HG03103 (cell line): Measurements from ENCODE around the gene CST6.

Experiments used
- ATAC-seq: cut with Tn5 transposase; IDR thresholded peaks from one replicate; pipeline ENCODE4 v1.9.1; 2021; ENCODE audit warnings: low read depth; ENCODE audit not compliant: unreplicated experiment

CST6 gene, protein sequence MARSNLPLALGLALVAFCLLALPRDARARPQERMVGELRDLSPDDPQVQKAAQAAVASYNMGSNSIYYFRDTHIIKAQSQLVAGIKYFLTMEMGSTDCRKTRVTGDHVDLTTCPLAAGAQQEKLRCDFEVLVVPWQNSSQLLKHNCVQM

DNA sequence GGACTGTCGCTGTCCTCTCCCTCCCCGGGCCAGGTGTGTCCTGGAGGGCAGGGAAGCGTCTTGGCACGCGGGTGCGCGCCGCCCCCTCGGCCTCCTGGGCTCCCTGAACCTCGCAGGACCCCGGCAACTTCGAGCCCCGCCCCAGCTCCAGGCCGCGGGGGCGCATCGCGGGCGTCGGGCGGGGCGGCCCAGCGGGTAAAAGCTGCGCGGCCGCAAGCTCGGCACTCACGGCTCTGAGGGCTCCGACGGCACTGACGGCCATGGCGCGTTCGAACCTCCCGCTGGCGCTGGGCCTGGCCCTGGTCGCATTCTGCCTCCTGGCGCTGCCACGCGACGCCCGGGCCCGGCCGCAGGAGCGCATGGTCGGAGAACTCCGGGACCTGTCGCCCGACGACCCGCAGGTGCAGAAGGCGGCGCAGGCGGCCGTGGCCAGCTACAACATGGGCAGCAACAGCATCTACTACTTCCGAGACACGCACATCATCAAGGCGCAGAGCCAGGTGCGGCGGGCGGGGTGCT, at the start of gene CST6:
Gene CST6, plus strand, starts transcription at position 224 of the 519 bp plus-strand sequence. Its CDS starts 37 bp downstream, at position 261.
- no peak for ATAC-seq

- ATAC-seq, result no peak
These were observed 49.7 kb upstream of the CST6 start for GRCh38 chr11:65962141-65962564.

GRCh38 chr11:65964906-65965305, 46.9 kb upstream of the CST6 start:
- no peak for ATAC-seq

DNA sequence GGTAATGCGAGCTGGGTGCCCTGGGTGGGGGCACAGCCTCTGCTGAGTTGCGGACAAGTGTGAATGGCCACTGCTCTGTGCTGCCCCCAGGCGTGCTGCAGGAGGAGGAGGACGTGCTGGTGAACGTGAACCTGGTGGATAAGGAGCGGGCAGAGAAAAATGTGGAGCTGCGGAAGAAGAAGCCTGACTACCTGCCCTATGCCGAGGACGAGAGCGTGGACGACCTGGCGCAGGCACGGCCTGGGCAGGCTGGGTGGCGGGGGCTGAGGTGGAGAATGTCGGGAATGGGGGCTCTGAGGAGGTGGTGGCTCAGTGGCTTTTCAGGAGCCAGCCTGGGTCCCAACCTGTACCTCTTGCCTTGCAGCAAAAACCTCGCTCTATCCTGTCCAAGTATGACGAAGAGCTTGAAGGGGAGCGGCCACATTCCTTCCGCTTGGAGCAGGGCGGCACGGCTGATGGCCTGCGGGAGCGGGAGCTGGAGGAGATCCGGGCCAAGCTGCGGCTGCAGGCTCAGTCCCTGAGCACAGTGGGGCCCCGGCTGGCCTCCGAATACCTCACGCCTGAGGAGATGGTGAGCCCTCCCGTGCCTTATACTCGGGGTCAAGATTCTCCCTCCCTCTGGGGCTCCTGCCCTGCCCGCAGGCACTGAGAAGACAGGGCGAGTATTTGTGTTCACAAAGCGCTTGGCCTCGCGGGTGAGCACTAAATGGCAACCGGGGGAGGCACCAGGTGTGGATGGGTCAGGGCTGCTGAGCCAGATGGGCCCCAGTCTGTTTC, 45.6 kb upstream of the CST6 start:
- no peak for ATAC-seq

- ATAC-seq, result no peak
These were observed 44.4 kb upstream of the CST6 start for GRCh38 chr11:65967329-65967934.

- no peak for ATAC-seq
These were observed 43.0 kb upstream of the CST6 start for GRCh38 chr11:65968600-65969482.

DNA sequence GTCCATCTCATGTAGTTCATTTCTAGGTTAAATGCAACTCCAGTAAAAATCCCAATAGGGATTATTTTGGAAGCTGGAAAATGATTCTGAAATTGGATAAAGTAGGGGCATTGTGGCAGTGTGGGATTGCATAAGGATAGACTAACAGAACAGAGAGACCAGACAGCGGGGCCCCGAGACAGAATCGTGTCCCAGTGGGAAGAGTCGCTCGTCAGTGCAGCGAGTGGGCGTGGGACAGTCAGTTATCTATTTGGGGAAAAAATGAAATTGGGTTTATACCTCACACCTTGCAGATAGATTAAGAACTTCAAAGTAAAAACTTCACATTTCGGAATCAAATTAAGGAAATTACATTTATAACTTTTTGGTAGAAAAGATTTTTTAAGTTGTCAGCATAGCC, 39.7 kb upstream of the CST6 start:
- ATAC-seq, result no peak

DNA sequence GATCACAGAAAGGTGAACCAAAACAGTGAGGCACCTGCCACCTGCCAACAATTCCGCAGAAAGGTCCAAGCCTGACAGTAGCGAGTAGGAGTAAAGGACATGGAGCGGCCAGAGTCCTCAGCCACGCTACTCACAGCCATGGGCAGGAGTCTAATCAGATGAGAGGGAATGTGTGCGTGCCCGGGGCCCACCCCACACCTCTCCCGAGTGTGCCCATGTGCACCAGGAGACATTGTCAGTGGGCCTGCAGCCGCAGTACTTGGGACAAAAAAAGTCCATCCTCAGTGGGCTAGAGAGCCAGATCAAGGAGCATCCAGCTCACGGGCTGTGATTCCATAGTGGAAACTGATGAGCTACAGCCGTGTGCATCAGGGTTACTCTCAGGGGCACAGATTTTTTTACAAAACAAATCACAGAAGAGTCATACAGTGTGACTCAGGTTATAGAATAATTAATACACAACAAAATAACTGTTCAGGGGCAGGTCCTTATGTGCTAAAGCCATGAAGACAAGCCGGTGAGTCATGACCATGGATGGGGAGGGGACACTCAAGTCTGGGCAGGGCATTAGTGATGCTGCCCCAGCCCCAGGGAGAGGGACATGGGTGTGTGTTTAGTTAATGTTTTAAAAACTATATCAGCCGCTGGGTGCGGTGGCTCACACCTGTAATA, 38.2 kb upstream of the CST6 start:
- ATAC-seq, result no peak

DNA sequence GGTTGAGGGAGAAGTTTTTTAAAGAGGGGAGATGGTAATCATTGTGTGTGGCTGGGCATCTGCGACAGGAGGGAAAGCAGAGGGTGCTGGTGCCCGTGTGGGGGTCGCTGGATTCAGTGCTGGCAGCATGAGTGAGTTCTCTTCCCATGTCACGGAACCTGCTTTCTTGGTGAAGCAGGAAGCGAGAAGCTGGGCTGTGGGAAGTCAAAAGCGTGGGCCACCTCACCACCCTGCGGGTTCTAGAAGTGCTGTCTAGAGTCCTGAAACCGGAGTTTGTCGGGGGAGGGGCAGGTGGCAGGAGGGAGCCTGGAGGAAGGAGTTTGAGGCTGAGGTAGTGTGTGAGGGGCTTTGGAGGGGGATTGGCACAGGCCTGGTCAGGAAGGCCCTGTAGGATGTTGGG, 36.0 kb upstream of the CST6 start:
- no peak for ATAC-seq

GRCh38 chr11:65976216-65977176, 35.3 kb upstream of the CST6 start:
- ATAC-seq, result no peak

GRCh38 chr11:65977621-65978390, 34.0 kb upstream of the CST6 start:
- ATAC-seq, result no peak

GRCh38 chr11:65978391-65979238, 33.2 kb upstream of the CST6 start:
- ATAC-seq, result no peak

GRCh38 chr11:65979261-65979759, 32.5 kb upstream of the CST6 start:
- ATAC-seq, result no peak

DNA sequence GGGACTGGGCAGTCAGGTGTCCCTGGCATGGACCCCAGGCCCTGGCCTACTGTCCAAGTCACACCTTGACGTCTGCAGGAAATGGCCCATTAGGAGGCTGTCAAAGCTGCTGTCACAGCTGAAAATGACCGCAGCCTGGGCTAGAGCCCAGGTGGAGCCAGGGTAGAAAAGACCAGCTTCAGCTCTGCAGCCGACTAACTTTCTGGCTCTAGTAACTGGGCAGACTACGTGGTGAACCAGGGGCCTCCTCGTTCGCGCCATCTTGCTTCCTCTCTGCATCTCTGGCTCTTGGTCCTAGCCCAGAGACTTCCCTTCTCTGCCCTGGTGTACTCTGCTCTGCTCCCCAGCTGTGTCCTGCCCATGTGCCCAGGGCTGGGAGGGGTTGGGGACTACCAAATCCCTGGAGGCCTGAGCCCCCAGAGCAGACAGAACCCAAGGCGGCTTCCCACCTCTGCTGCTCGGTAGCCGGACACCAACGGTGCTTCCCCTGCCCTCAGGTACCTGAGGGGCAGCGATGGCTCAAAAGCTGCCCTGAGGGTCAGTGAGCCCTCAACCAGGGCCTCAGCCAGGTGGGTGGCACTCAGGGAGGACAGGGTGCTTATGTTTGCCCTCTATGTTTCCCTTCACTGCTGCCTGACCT, 30.6 kb upstream of the CST6 start:
- no peak for ATAC-seq

DNA sequence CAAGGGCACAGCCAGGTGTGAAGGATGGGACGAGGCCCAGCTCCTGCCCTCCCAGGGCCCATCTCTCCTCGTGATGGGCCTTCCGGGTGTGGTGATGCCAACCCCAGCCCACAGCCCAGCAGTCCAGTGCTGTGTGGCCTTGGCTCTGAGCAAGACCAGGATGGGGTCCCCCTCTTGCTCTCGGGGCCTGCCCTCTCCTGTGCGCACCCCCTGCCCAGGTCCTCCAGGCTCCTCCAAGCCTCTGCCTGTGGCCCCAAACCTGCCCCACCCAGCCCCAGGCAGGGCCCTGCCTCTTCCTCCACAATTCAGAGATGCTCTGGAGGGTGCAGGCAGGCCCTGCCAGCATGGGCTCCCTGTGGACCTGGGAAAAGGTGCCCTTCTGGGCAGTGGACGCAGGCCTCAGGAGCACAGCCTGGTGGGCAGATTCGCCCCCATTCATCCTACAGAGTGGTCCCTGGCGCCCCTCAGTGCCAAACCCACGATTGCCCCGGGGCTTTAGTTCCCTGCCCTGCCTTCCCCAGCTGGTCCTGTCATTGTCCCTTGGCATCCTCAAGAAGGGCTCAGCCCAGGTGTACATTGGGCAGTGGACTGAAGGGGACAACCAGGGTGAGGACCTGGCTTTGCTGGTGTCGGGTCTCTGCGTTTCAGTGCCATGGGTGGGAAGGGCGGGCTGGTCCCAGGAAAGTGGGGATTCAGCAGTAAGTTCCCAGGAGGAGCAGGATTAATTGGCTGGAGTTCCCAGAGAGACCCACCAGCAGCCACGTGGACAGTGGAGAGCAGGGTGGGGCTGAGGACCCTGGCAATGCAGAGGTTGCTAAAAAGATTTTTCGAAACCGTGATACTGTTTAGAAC, 29.6 kb upstream of the CST6 start:
- no peak for ATAC-seq
